GM21528 (cell line): ENCODE results near the gene SP110.

Source experiments
- ATAC-seq: cut with Tn5 transposase; IDR thresholded peaks from one replicate; pipeline ENCODE4 v1.9.1; 2021; ENCODE audit warnings: mild to moderate bottlenecking, moderate library complexity; ENCODE audit not compliant: unreplicated experiment, low FRiP score

The SP110 gene

GRCh38 chr2:230174466-230174865 lies 45.3 kb downstream of the SP110 start:
- ATAC-seq, result no peak

- ATAC-seq, result no peak
These were observed 46.9 kb downstream of the SP110 start for GRCh38 chr2:230172852-230173251.

GRCh38 chr2:230172156-230172555 lies 47.6 kb downstream of the SP110 start:
- ATAC-seq, result no peak

- no peak for ATAC-seq
These were observed 49.3 kb downstream of the SP110 start for GRCh38 chr2:230170532-230170931.

- no peak for ATAC-seq
These were observed 53.1 kb downstream of the SP110 start for GRCh38 chr2:230166557-230167170.

GRCh38 chr2:230164139-230164538 lies 55.6 kb downstream of the SP110 start:
- no peak for ATAC-seq

- ATAC-seq, result no peak
These were observed 56.8 kb downstream of the SP110 start for GRCh38 chr2:230162981-230163380.

GRCh38 chr2:230161184-230161583 lies 58.6 kb downstream of the SP110 start:
- no peak for ATAC-seq

GRCh38 chr2:230160112-230160660 lies 59.6 kb downstream of the SP110 start:
- ATAC-seq, result no peak

GRCh38 chr2:230158468-230158867 lies 61.3 kb downstream of the SP110 start:
- ATAC-seq, result no peak

GRCh38 chr2:230156782-230157699 lies 62.7 kb downstream of the SP110 start:
- no peak for ATAC-seq

GRCh38 chr2:230155359-230155758 lies 64.4 kb downstream of the SP110 start:
- ATAC-seq, result no peak

- no peak for ATAC-seq
These were observed 66.3 kb downstream of the SP110 start for GRCh38 chr2:230153390-230153976.

- no peak for ATAC-seq
These were observed 67.5 kb downstream of the SP110 start for GRCh38 chr2:230152334-230152733.

GRCh38 chr2:230144355-230144754 lies 75.4 kb downstream of the SP110 start:
- ATAC-seq, result no peak

GRCh38 chr2:230140667-230141066 lies 79.1 kb downstream of the SP110 start:
- no peak for ATAC-seq

- ATAC-seq, result no peak
These were observed 81.8 kb downstream of the SP110 start for GRCh38 chr2:230137902-230138539.

- no peak for ATAC-seq
These were observed 84.7 kb downstream of the SP110 start for GRCh38 chr2:230135130-230135525.

GRCh38 chr2:230134496-230135129 lies 85.2 kb downstream of the SP110 start:
- ATAC-seq, result no peak

GRCh38 chr2:230131366-230131765 lies 88.4 kb downstream of the SP110 start:
- ATAC-seq, result no peak
